DND-41 (cell line): ENCODE data around the gene ADM2.

Experiments used
- ATAC-seq: fragments of 200-7000 bp; cut with Tn5 transposase; 3 replicates; pipeline ENCODE4 v1.9.1; 2021; ENCODE audit warnings: low read depth; ENCODE audit not compliant: insufficient read depth
- DNase-seq: peaks from one replicate; pipeline ENCODE4 v3.0.0-alpha.2; 2020
- H2AFZ ChIP-seq: 2 replicates; pipeline ENCODE4 v1.6.0; 2012; ENCODE audit warnings: low read depth, low read length
- H3K27ac ChIP-seq: 2 replicates; pipeline ENCODE4 v1.5.1; 2012; ENCODE audit warnings: low read length, inconsistent platforms
- H3K27me3 ChIP-seq: fragments of 200-600 bp; sonication (generic); 2 replicates; pipeline ENCODE4 v1.6.0; 2012; ENCODE audit warnings: low read length, mild to moderate bottlenecking, inconsistent platforms; ENCODE audit not compliant: insufficient read depth, poor library complexity
- H3K36me3 ChIP-seq: 2 replicates; pipeline ENCODE4 v1.5.1; 2012; ENCODE audit warnings: low read length, inconsistent platforms; ENCODE audit not compliant: insufficient read depth
- H3K4me1 ChIP-seq: 2 replicates; pipeline ENCODE4 v1.5.1; 2012; ENCODE audit warnings: mild to moderate bottlenecking, low read length; ENCODE audit not compliant: insufficient read depth
- H3K4me2 ChIP-seq: 2 replicates; pipeline ENCODE4 v1.6.0; 2012; ENCODE audit warnings: mild to moderate bottlenecking, moderate library complexity, low read length, inconsistent platforms; ENCODE audit not compliant: insufficient read depth
- H3K4me3 ChIP-seq, 2 experiments: fragments of 200-600 bp in 1 of 2; shearing (Covaris generic) in 1 of 2; 2 replicates each; pipeline ENCODE4 v1.5.1; 2012 to 2016; ENCODE audit warnings: inconsistent platforms in 2 of 2, low read length in 2 of 2, mild to moderate bottlenecking in 2 of 2, low read depth in 1 of 2, moderate library complexity in 1 of 2
- H3K79me2 ChIP-seq: 2 replicates; pipeline ENCODE4 v1.6.0; 2012; ENCODE audit warnings: low read length, inconsistent platforms; ENCODE audit not compliant: insufficient read depth
- H3K9ac ChIP-seq: 2 replicates; pipeline ENCODE4 v1.6.0; 2012; ENCODE audit warnings: low read depth, mild to moderate bottlenecking, inconsistent platforms, low read length, moderate library complexity
- H3K9me3 ChIP-seq: 2 replicates; pipeline ENCODE4 v1.5.1; 2012; ENCODE audit warnings: low read length, moderate library complexity, mild to moderate bottlenecking, inconsistent platforms; ENCODE audit not compliant: insufficient read depth, severe bottlenecking
- H4K20me1 ChIP-seq: 2 replicates; pipeline ENCODE4 v1.6.0; 2012; ENCODE audit warnings: low read length; ENCODE audit not compliant: insufficient read depth
- CTCF ChIP-seq: IDR thresholded peaks from 2 replicates; pipeline ENCODE4 v1.5.1; 2012; ENCODE audit warnings: borderline replicate concordance, low read length, moderate library complexity, mild to moderate bottlenecking; ENCODE audit not compliant: poor library complexity, severe bottlenecking; ENCODE audit errors: extremely low read depth
- EZH2 ChIP-seq: IDR thresholded peaks from 3 replicates; pipeline ENCODE4 v1.6.1; 2012; ENCODE audit warnings: borderline replicate concordance, low read depth, mild to moderate bottlenecking, moderate library complexity, low read length, inconsistent platforms; ENCODE audit not compliant: severe bottlenecking

The ADM2 gene

GRCh38 chr22:50437511-50438304, 43.6 kb upstream of the ADM2 start:
- H3K36me3 ChIP-seq = peaks cover 78% of the 10 kb centered on the region
- ATAC-seq = no peak
- H4K20me1 ChIP-seq = peaks cover 22% of the 10 kb centered on the region

GRCh38 chr22:50438305-50439275, 42.8 kb upstream of the ADM2 start:
- no peak overlapping the region for H3K27ac ChIP-seq
- peaks cover 79% of the 10 kb centered on the region for H3K36me3 ChIP-seq
- H4K20me1 ChIP-seq = peaks cover 25% of the 10 kb centered on the region
- no peaks in the 10 kb centered on the region for H3K27me3 ChIP-seq
- no peak for ATAC-seq
- TF ChIP-seq CTCF (no peak), EZH2 (no peak)
- no peak overlapping the region for H3K9ac ChIP-seq
- no peaks in the 10 kb centered on the region for H3K9me3 ChIP-seq
- H3K4me1 ChIP-seq = no peaks in the 10 kb centered on the region
- H2AFZ ChIP-seq = no peak overlapping the region
- no peak for DNase-seq
- no peak overlapping the region for H3K4me2 ChIP-seq
- H3K79me2 ChIP-seq = no peaks in the 10 kb centered on the region
- no peak overlapping the region for H3K4me3 ChIP-seq

More at GRCh38 chr22:50437511-50438304, 43.6 kb upstream of the ADM2 start:
- H3K4me3 ChIP-seq = no peak overlapping the region
- no peaks in the 10 kb centered on the region for H3K9me3 ChIP-seq
- H3K4me1 ChIP-seq = no peaks in the 10 kb centered on the region
- H3K27ac ChIP-seq = no peak overlapping the region
- no peak for TF ChIP-seq EZH2
- no peak for TF ChIP-seq CTCF
- no peak overlapping the region for H2AFZ ChIP-seq
- H3K27me3 ChIP-seq = no peaks in the 10 kb centered on the region
- no peak overlapping the region for H3K4me2 ChIP-seq
- DNase-seq = no peak
- no peaks in the 10 kb centered on the region for H3K79me2 ChIP-seq
- no peak overlapping the region for H3K9ac ChIP-seq

GRCh38 chr22:50439314-50439870, 42.0 kb upstream of the ADM2 start:
- Histone ChIP-seq H3K4me2 (no peak overlapping the region), H3K9ac (no peak overlapping the region)
- TF ChIP-seq CTCF (no peak), EZH2 (no peak)

More at GRCh38 chr22:50439314-50439870, 42.0 kb upstream of the ADM2 start:
- H2AFZ ChIP-seq = no peak overlapping the region
- no peaks in the 10 kb centered on the region for H3K79me2 ChIP-seq
- DNase-seq (no peak), ATAC-seq (no peak)
- H3K4me1 ChIP-seq = no peaks in the 10 kb centered on the region
- H4K20me1 ChIP-seq = peaks cover 28% of the 10 kb centered on the region
- H3K9me3 ChIP-seq = no peaks in the 10 kb centered on the region
- no peak overlapping the region for H3K27ac ChIP-seq
- peaks cover 84% of the 10 kb centered on the region for H3K36me3 ChIP-seq
- H3K4me3 ChIP-seq = no peak overlapping the region
- no peaks in the 10 kb centered on the region for H3K27me3 ChIP-seq
